Occipital lobe (tissue), 2 donors: Measurements from ENCODE around the gene ZFP14. TPM values are rescaled to one million over a fixed set of nuclear protein-coding genes. Genes with fewer than 3 reads are reported as not detected.
"Not testable (repeated sequence)": the region's sequence is repeated elsewhere in the genome, so short reads cannot be mapped to it uniquely, and the experiment has no call there.

ENCODE experiments used
- DNase-seq: peaks from one replicate; lab custom pipeline; 2025; lab: John Stamatoyannopoulos, UW
- total RNA-seq: library from RNA; depleted of rRNA; stranded (reverse); fragments of >200 nt; gene quantifications from one replicate; pipeline ENCODE4 v1.2.3, GENCODE V29; 2014

ZFP14 gene
- total RNA-seq, 1 donor from 2014 or later, result 61.1 TPM

GRCh38 chr19:36331353-36332228 lies 47.4 kb downstream of the ZFP14 start:
- DNase-seq, result peak; percentile 90

- no peak for DNase-seq
These were observed 48.8 kb downstream of the ZFP14 start for GRCh38 chr19:36330216-36330615.

GRCh38 chr19:36329534-36329933 lies 49.5 kb downstream of the ZFP14 start:
- not testable (repeated sequence) for DNase-seq

GRCh38 chr19:36326649-36327048 lies 52.4 kb downstream of the ZFP14 start:
- not testable (repeated sequence) for DNase-seq

- not testable (repeated sequence) for DNase-seq
These were observed 63.8 kb downstream of the ZFP14 start for GRCh38 chr19:36315164-36315563.

- not testable (repeated sequence) for DNase-seq
These were observed 64.9 kb downstream of the ZFP14 start for GRCh38 chr19:36314053-36314452.

- DNase-seq, result not testable (repeated sequence)
These were observed 67.8 kb downstream of the ZFP14 start for GRCh38 chr19:36311098-36311760.

GRCh38 chr19:36310416-36310990 lies 68.5 kb downstream of the ZFP14 start:
- not testable (repeated sequence) for DNase-seq

- DNase-seq, result not testable (repeated sequence)
These were observed 69.2 kb downstream of the ZFP14 start for GRCh38 chr19:36309759-36310158.

GRCh38 chr19:36309309-36309708 lies 69.7 kb downstream of the ZFP14 start:
- not testable (repeated sequence) for DNase-seq

GRCh38 chr19:36292317-36292716 lies 86.7 kb downstream of the ZFP14 start:
- not testable (repeated sequence) for DNase-seq

Other genes with a start within 250 kb of the ZFP14 start
- gene CAPNS1, start 239.1 kb downstream of the ZFP14 start, total RNA-seq, result 103 TPM
- gene COX7A1, start 226.8 kb downstream of the ZFP14 start, total RNA-seq, result 3.9 TPM
- gene ZNF565, start 164.5 kb downstream of the ZFP14 start, total RNA-seq, result 21.7 TPM
- 86.9 TPM for gene ZNF146, start 164.1 kb downstream of the ZFP14 start, total RNA-seq
- 45.5 TPM for gene ZFP82, start 39.4 kb upstream of the ZFP14 start, total RNA-seq
- gene ZNF566, start 110.4 kb upstream of the ZFP14 start, total RNA-seq, result 60.7 TPM
- gene ZNF260, start 149.1 kb upstream of the ZFP14 start, total RNA-seq, result 48.4 TPM
- 57.9 TPM for gene ZNF529, start 194.1 kb upstream of the ZFP14 start, total RNA-seq
- 110 TPM for gene ZNF382, start 226.1 kb upstream of the ZFP14 start, total RNA-seq